ENCODE results near the gene C5AR2.

DNA sequence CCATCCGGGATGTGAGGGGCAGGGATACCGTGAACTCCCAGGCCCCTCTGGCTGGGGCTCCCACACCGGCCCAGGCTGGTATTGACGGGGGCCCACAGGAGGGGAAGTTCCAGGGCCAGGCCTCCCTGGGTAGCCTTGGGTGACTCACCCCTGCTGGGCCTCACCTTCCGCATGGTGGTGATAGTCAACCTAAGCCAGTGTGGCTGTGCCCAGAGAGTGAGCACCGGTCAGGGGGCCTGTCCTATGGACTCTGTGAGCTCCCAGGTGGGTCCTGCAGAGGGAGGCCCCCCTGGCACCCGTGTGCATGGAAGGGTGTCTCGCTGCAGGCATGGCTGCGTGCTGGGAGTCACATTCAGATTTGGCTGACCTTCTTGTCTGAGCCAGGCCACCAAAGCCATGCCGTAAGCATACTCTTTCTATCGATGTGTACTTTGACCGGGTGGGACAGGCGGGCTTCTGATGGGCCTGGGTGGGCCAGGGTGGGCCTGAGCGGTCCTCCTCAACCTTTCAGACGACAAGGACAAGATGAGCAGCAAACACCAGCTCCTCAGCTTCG is 44.7 kb downstream of the C5AR2 start:
- no peak for TF ChIP-seq GATA2 (IDR thresholded peaks at IDR 0.05; ENCODE audit: low read depth, low read length)
- no peak for TF ChIP-seq GATA3 (IDR thresholded peaks at IDR 0.05; ENCODE audit: low read depth, low read length)

Measured in SH-SY5Y (cell line).